Measurements from ENCODE around the gene PACS2.
"Not testable (repeated sequence)": the region's sequence is repeated elsewhere in the genome, so short reads cannot be mapped to it uniquely, and the experiment has no call there.

Gene PACS2

GRCh38 chr14:105314287-105315200 is at the start of gene PACS2:
Gene PACS2 (plus strand): TSS chr14:105314748. CDS start chr14:105314919, 171 bp downstream.
- in situ Hi-C loops (cut with MboI; ENCODE audit: low sequenced_read_pairs): no loop called here

GRCh38 chr14:105267820-105268548 is 46.6 kb upstream of the PACS2 start:
- DNase-seq (ENCODE audit: low spot score in 2 of 2): no peak
- Histone ChIP-seq H3K27me3 (ENCODE audit: low read depth) (no peaks in the 10 kb centered on the region), H3K9me3 (no peaks in the 10 kb centered on the region), H3K36me3 (replicated peaks) (no peaks in the 10 kb centered on the region), H3K4me1 (no peaks in the 10 kb centered on the region), H3K4me3 (no peak overlapping the region)
- in situ Hi-C loops (cut with MboI; ENCODE audit: low sequenced_read_pairs): no loop called here

More at GRCh38 chr14:105314287-105315200, at the start of gene PACS2:
- peak; percentile 74 to 77 for DNase-seq (ENCODE audit: low spot score in 2 of 2)
- peak within 1 kb of the TSS; percentile 58 for H3K4me3 ChIP-seq
- H3K36me3 ChIP-seq (replicated peaks): no peaks in the 10 kb centered on the region
- H3K27me3 ChIP-seq (ENCODE audit: low read depth): no peaks in the 10 kb centered on the region
- H3K4me1 ChIP-seq: peaks cover 17% of the 10 kb centered on the region
- no peaks in the 10 kb centered on the region for H3K9me3 ChIP-seq

- no peak for DNase-seq (ENCODE audit: low spot score in 2 of 2)
- Histone ChIP-seq H3K9me3 (no peaks in the 10 kb centered on the region), H3K4me3 (no peak overlapping the region), H3K27me3 (ENCODE audit: low read depth) (no peaks in the 10 kb centered on the region), H3K4me1 (no peaks in the 10 kb centered on the region), H3K36me3 (replicated peaks) (no peaks in the 10 kb centered on the region)
- in situ Hi-C loops (cut with MboI; ENCODE audit: low sequenced_read_pairs): no loop called here
Measured at GRCh38 chr14:105268736-105269354, 45.7 kb upstream of the PACS2 start.

GRCh38 chr14:105269405-105269804 is 45.1 kb upstream of the PACS2 start:
- in situ Hi-C loops (cut with MboI; ENCODE audit: low sequenced_read_pairs): no loop called here

GRCh38 chr14:105271224-105271890 is 43.2 kb upstream of the PACS2 start:
- no peaks in the 10 kb centered on the region for H3K27me3 ChIP-seq (ENCODE audit: low read depth)
- no peaks in the 10 kb centered on the region for H3K4me1 ChIP-seq
- no peaks in the 10 kb centered on the region for H3K36me3 ChIP-seq (replicated peaks)
- DNase-seq (ENCODE audit: low spot score in 2 of 2): no peak
- in situ Hi-C loops (cut with MboI; ENCODE audit: low sequenced_read_pairs): no loop called here
- H3K9me3 ChIP-seq: no peaks in the 10 kb centered on the region
- H3K4me3 ChIP-seq: no peak overlapping the region

More at GRCh38 chr14:105269405-105269804, 45.1 kb upstream of the PACS2 start:
- H3K4me1 ChIP-seq: no peaks in the 10 kb centered on the region
- no peaks in the 10 kb centered on the region for H3K9me3 ChIP-seq
- no peaks in the 10 kb centered on the region for H3K36me3 ChIP-seq (replicated peaks)
- no peak for DNase-seq (ENCODE audit: low spot score in 2 of 2)
- H3K27me3 ChIP-seq (ENCODE audit: low read depth): no peaks in the 10 kb centered on the region
- no peak overlapping the region for H3K4me3 ChIP-seq

- no peak for DNase-seq (ENCODE audit: low spot score in 2 of 2)
- no peaks in the 10 kb centered on the region for H3K36me3 ChIP-seq (replicated peaks)
- H3K27me3 ChIP-seq (ENCODE audit: low read depth): no peaks in the 10 kb centered on the region
- H3K4me1 ChIP-seq: no peaks in the 10 kb centered on the region
- H3K9me3 ChIP-seq: no peaks in the 10 kb centered on the region
- in situ Hi-C loops (cut with MboI; ENCODE audit: low sequenced_read_pairs): no loop called here
- H3K4me3 ChIP-seq: no peak overlapping the region
Measured at GRCh38 chr14:105272623-105273022, 41.9 kb upstream of the PACS2 start.

GRCh38 chr14:105273062-105273461 is 41.5 kb upstream of the PACS2 start:
- Histone ChIP-seq H3K27me3 (ENCODE audit: low read depth) (no peaks in the 10 kb centered on the region), H3K4me1 (no peaks in the 10 kb centered on the region), H3K36me3 (replicated peaks) (no peaks in the 10 kb centered on the region), H3K9me3 (no peaks in the 10 kb centered on the region), H3K4me3 (no peak overlapping the region)
- in situ Hi-C loops (cut with MboI; ENCODE audit: low sequenced_read_pairs): no loop called here
- DNase-seq (ENCODE audit: low spot score in 2 of 2): no peak

- H3K4me1 ChIP-seq: no peaks in the 10 kb centered on the region
- H3K4me3 ChIP-seq: no peak overlapping the region
- in situ Hi-C loops (cut with MboI; ENCODE audit: low sequenced_read_pairs): no loop called here
- no peaks in the 10 kb centered on the region for H3K36me3 ChIP-seq (replicated peaks)
- no peaks in the 10 kb centered on the region for H3K9me3 ChIP-seq
- no peaks in the 10 kb centered on the region for H3K27me3 ChIP-seq (ENCODE audit: low read depth)
- DNase-seq (ENCODE audit: low spot score in 2 of 2): no peak
Measured at GRCh38 chr14:105274637-105275036, 39.9 kb upstream of the PACS2 start.

GRCh38 chr14:105275267-105275946 is 39.1 kb upstream of the PACS2 start:
- H3K4me3 ChIP-seq: no peak overlapping the region

GRCh38 chr14:105277448-105277847 is 37.1 kb upstream of the PACS2 start:
- H3K27me3 ChIP-seq (ENCODE audit: low read depth); in situ Hi-C loops (cut with MboI; ENCODE audit: low sequenced_read_pairs); DNase-seq (ENCODE audit: low spot score in 2 of 2); H3K36me3 ChIP-seq (replicated peaks); H3K4me3 ChIP-seq; H3K9me3 ChIP-seq; H3K4me1 ChIP-seq: not testable (repeated sequence)

More at GRCh38 chr14:105275267-105275946, 39.1 kb upstream of the PACS2 start:
- in situ Hi-C loops (cut with MboI; ENCODE audit: low sequenced_read_pairs): no loop called here
- Histone ChIP-seq H3K9me3 (no peaks in the 10 kb centered on the region), H3K4me1 (no peaks in the 10 kb centered on the region), H3K36me3 (replicated peaks) (no peaks in the 10 kb centered on the region), H3K27me3 (ENCODE audit: low read depth) (no peaks in the 10 kb centered on the region)
- DNase-seq (ENCODE audit: low spot score in 2 of 2): no peak

- DNase-seq (ENCODE audit: low spot score in 2 of 2): no peak
- H3K4me1 ChIP-seq: no peaks in the 10 kb centered on the region
- in situ Hi-C loops (cut with MboI; ENCODE audit: low sequenced_read_pairs): no loop called here
- H3K9me3 ChIP-seq: no peaks in the 10 kb centered on the region
- H3K4me3 ChIP-seq: no peak overlapping the region
- no peaks in the 10 kb centered on the region for H3K36me3 ChIP-seq (replicated peaks)
- no peaks in the 10 kb centered on the region for H3K27me3 ChIP-seq (ENCODE audit: low read depth)
Measured at GRCh38 chr14:105279642-105280361, 34.7 kb upstream of the PACS2 start.

- Histone ChIP-seq H3K9me3 (no peaks in the 10 kb centered on the region), H3K36me3 (replicated peaks) (no peaks in the 10 kb centered on the region), H3K4me3 (no peak overlapping the region), H3K27me3 (ENCODE audit: low read depth) (no peaks in the 10 kb centered on the region), H3K4me1 (no peaks in the 10 kb centered on the region)
- no peak for DNase-seq (ENCODE audit: low spot score in 2 of 2)
- in situ Hi-C loops (cut with MboI; ENCODE audit: low sequenced_read_pairs): no loop called here
Measured at GRCh38 chr14:105280525-105280924, 34.0 kb upstream of the PACS2 start.

Measured in HAP-1 (cell line).